SU-DHL-6 (cell line): ENCODE results near the gene ATXN7L1.

Experiments
- H2AFZ ChIP-seq: fragments of 200-600 bp; sonication (generic); 2 replicates; pipeline ENCODE4 v1.6.1; 2014; ENCODE audit warnings: low read depth, mild to moderate bottlenecking, moderate library complexity, mixed read lengths, antibody characterized with exemption, low read length; ENCODE audit not compliant: severe bottlenecking
- H3F3A ChIP-seq: fragments of 200-600 bp; shearing (Covaris generic); 2 replicates; pipeline ENCODE4 v1.6.0; 2016; ENCODE audit warnings: antibody characterized with exemption, mild to moderate bottlenecking; ENCODE audit not compliant: insufficient read depth
- H3K27ac ChIP-seq: fragments of 200-600 bp; sonication (generic); 2 replicates; pipeline ENCODE4 v1.5.1; 2016; ENCODE audit warnings: low read depth, mild to moderate bottlenecking, low read length, moderate library complexity, mixed read lengths
- H3K27me3 ChIP-seq: fragments of 200-600 bp; sonication (generic), shearing (Covaris generic); 2 replicates; pipeline ENCODE4 v1.6.0; 2014; ENCODE audit warnings: mild to moderate bottlenecking, low read length
- H3K36me3 ChIP-seq: fragments of 200-600 bp; sonication (generic); 2 replicates; pipeline ENCODE4 v1.6.1; 2014; ENCODE audit warnings: mild to moderate bottlenecking, low read length, mixed read lengths
- H3K4me2 ChIP-seq: fragments of 300-600, 200-600 bp; shearing (Covaris generic), sonication (generic); 2 replicates; pipeline ENCODE4 v1.6.0; 2014; ENCODE audit warnings: low read length, low read depth, mild to moderate bottlenecking; ENCODE audit not compliant: poor library complexity, severe bottlenecking
- H3K4me3 ChIP-seq: fragments of 200-600 bp; sonication (generic); 2 replicates; pipeline ENCODE4 v1.5.1; 2014; ENCODE audit warnings: antibody characterized with exemption, low read length, mild to moderate bottlenecking, mixed read lengths; ENCODE audit not compliant: insufficient read depth, poor library complexity, severe bottlenecking
- H3K79me2 ChIP-seq: fragments of 200-600 bp; sonication (generic); 2 replicates; pipeline ENCODE4 v1.6.1; 2014; ENCODE audit warnings: mild to moderate bottlenecking, low read length, moderate library complexity; ENCODE audit not compliant: insufficient read depth
- H3K9ac ChIP-seq: fragments of 200-600 bp; sonication (generic); 2 replicates; pipeline ENCODE4 v1.7.0; 2014; ENCODE audit warnings: mild to moderate bottlenecking, low read length
- H3K9me2 ChIP-seq: fragments of 200-600 bp; sonication (generic); replicated peaks from 2 replicates; pipeline ENCODE4 v1.6.1; 2014; ENCODE audit warnings: low read length; ENCODE audit not compliant: insufficient read depth
- H3K9me3 ChIP-seq: fragments of 200-600 bp; sonication (generic); 2 replicates; pipeline ENCODE4 v1.6.1; 2014; ENCODE audit warnings: low read length, mixed read lengths; ENCODE audit not compliant: insufficient read depth
- H4K20me1 ChIP-seq: fragments of 200-600 bp; sonication (generic); 2 replicates; pipeline ENCODE4 v1.6.1; 2014; ENCODE audit warnings: low read depth, mild to moderate bottlenecking, antibody characterized with exemption, low read length, moderate library complexity, mixed read lengths
- EZH2phosphoT487 ChIP-seq: fragments of 200-600 bp; sonication (generic), shearing (Covaris generic); conservative IDR thresholded peaks from 2 replicates; pipeline ENCODE4 v1.6.1; 2018; ENCODE audit warnings: mild to moderate bottlenecking, antibody characterized with exemption, low read length, moderate library complexity, mixed read lengths
- TF ChIP-seq, protein P1 (sequence below): fragments of 200-600 bp; sonication (generic); IDR thresholded peaks from one replicate; pipeline ENCODE4 v1.5.1; 2017; ENCODE audit warnings: antibody characterized with exemption, mild to moderate bottlenecking, low read length, moderate library complexity; ENCODE audit not compliant: insufficient read depth, poor library complexity, severe bottlenecking

The ATXN7L1 gene

DNA sequence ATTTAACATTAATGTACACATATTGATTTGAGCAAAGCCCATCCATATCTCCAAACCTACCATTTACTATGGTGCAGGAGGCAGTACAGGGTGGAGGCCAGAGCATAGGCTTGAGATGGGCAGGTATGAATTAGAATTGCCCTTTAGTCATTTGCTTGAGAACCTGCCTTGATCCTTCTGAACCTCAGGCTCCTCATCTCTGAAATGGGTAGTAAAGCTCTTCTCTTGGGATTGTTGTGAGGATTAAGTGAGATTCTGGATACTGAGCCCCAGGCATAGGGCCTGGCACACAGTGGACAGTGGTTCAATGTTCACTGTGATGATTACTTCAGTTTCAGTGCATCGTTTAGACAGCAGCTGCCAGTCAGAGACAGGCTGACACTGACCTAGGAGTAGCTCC lies 5.0 kb upstream of the ATXN7L1 start:
- Histone ChIP-seq H3K27ac (no peak overlapping the region), H3K9me2 (no peaks in the 10 kb centered on the region), H3F3A (no peaks in the 10 kb centered on the region), H3K9me3 (no peaks in the 10 kb centered on the region), H3K36me3 (no peaks in the 10 kb centered on the region), H3K9ac (no peak overlapping the region), H3K27me3 (no peaks in the 10 kb centered on the region), H2AFZ (no peak overlapping the region), H4K20me1 (no peaks in the 10 kb centered on the region), H3K4me2 (no peak overlapping the region), H3K4me3 (no peak overlapping the region), H3K79me2 (no peaks in the 10 kb centered on the region)
- TF ChIP-seq EZH2phosphoT487, result no peak
- TF ChIP-seq, protein P1, sequence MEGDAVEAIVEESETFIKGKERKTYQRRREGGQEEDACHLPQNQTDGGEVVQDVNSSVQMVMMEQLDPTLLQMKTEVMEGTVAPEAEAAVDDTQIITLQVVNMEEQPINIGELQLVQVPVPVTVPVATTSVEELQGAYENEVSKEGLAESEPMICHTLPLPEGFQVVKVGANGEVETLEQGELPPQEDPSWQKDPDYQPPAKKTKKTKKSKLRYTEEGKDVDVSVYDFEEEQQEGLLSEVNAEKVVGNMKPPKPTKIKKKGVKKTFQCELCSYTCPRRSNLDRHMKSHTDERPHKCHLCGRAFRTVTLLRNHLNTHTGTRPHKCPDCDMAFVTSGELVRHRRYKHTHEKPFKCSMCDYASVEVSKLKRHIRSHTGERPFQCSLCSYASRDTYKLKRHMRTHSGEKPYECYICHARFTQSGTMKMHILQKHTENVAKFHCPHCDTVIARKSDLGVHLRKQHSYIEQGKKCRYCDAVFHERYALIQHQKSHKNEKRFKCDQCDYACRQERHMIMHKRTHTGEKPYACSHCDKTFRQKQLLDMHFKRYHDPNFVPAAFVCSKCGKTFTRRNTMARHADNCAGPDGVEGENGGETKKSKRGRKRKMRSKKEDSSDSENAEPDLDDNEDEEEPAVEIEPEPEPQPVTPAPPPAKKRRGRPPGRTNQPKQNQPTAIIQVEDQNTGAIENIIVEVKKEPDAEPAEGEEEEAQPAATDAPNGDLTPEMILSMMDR, result no peak

GRCh38 chr7:105880571-105881330 lies 4.4 kb upstream of the ATXN7L1 start:
- Histone ChIP-seq H3K4me2 (no peak overlapping the region), H3K36me3 (no peaks in the 10 kb centered on the region), H3K79me2 (no peaks in the 10 kb centered on the region), H3K27me3 (no peaks in the 10 kb centered on the region), H3K9me2 (no peaks in the 10 kb centered on the region), H3K27ac (no peak overlapping the region), H3F3A (no peaks in the 10 kb centered on the region), H2AFZ (no peak overlapping the region), H3K9ac (no peak overlapping the region), H3K4me3 (no peak overlapping the region), H3K9me3 (no peaks in the 10 kb centered on the region), H4K20me1 (no peaks in the 10 kb centered on the region)
- TF ChIP-seq, protein P1, result no peak
- no peak for TF ChIP-seq EZH2phosphoT487

- Histone ChIP-seq H3K9me2 (no peaks in the 10 kb centered on the region), H3K4me2 (no peak overlapping the region), H3K9me3 (no peaks in the 10 kb centered on the region), H3K27ac (no peak overlapping the region), H3F3A (no peaks in the 10 kb centered on the region), H3K36me3 (no peaks in the 10 kb centered on the region), H2AFZ (no peak overlapping the region), H3K27me3 (no peaks in the 10 kb centered on the region), H4K20me1 (no peaks in the 10 kb centered on the region), H3K4me3 (no peak overlapping the region), H3K9ac (no peak overlapping the region), H3K79me2 (no peaks in the 10 kb centered on the region)
- no peak for TF ChIP-seq EZH2phosphoT487
- TF ChIP-seq, protein P1, result no peak
These were observed 3.4 kb upstream of the ATXN7L1 start for GRCh38 chr7:105879782-105880181.
